Embryonic facial prominence (tissue), 1 donor: ENCODE results near the gene SDHAF4.
"Not testable (repeated sequence)": the region's sequence is repeated elsewhere in the genome, so short reads cannot be mapped to it uniquely, and the experiment has no call there.

Experiments used
- DNase-seq: peaks from one replicate; pipeline ENCODE4 v3.0.0-alpha.2; 2016; ENCODE audit errors: extremely low spot score

SDHAF4 gene

GRCh38 chr6:70592391-70593117 lies 25.8 kb downstream of the SDHAF4 start:
- DNase-seq, result no peak

- DNase-seq, result no peak
These were observed 26.4 kb downstream of the SDHAF4 start for GRCh38 chr6:70593118-70593486.

- no peak for DNase-seq
These were observed 32.5 kb downstream of the SDHAF4 start for GRCh38 chr6:70599187-70599586.

GRCh38 chr6:70601014-70601413 lies 34.3 kb downstream of the SDHAF4 start:
- DNase-seq, result no peak

GRCh38 chr6:70604254-70604653 lies 37.5 kb downstream of the SDHAF4 start:
- no peak for DNase-seq

GRCh38 chr6:70607371-70607770 lies 40.6 kb downstream of the SDHAF4 start:
- not testable (repeated sequence) for DNase-seq

GRCh38 chr6:70609181-70609580 lies 42.5 kb downstream of the SDHAF4 start:
- DNase-seq, result not testable (repeated sequence)

GRCh38 chr6:70616728-70617260 lies 50.1 kb downstream of the SDHAF4 start:
- no peak for DNase-seq

- DNase-seq, result no peak
These were observed 54.0 kb downstream of the SDHAF4 start for GRCh38 chr6:70620746-70621145.

GRCh38 chr6:70622461-70622860 lies 55.7 kb downstream of the SDHAF4 start:
- no peak for DNase-seq

- no peak for DNase-seq
These were observed 58.7 kb downstream of the SDHAF4 start for GRCh38 chr6:70625436-70625835.

GRCh38 chr6:70627500-70628254 lies 60.9 kb downstream of the SDHAF4 start:
- no peak for DNase-seq

GRCh38 chr6:70629929-70630328 lies 63.2 kb downstream of the SDHAF4 start:
- no peak for DNase-seq

- DNase-seq, result no peak
These were observed 67.1 kb downstream of the SDHAF4 start for GRCh38 chr6:70633870-70634269.

GRCh38 chr6:70636596-70636995 lies 69.9 kb downstream of the SDHAF4 start:
- no peak for DNase-seq

- DNase-seq, result no peak
These were observed 71.7 kb downstream of the SDHAF4 start for GRCh38 chr6:70638468-70638867.
